Measurements from ENCODE around the gene OLIG1. TPM values are rescaled to one million over a fixed set of nuclear protein-coding genes. Genes with fewer than 3 reads are reported as not detected.

Gene OLIG1
- total and polyA plus RNA-seq, 2 of the 4 experiments (the other 2 are of a cell fraction): not detected

DNA sequence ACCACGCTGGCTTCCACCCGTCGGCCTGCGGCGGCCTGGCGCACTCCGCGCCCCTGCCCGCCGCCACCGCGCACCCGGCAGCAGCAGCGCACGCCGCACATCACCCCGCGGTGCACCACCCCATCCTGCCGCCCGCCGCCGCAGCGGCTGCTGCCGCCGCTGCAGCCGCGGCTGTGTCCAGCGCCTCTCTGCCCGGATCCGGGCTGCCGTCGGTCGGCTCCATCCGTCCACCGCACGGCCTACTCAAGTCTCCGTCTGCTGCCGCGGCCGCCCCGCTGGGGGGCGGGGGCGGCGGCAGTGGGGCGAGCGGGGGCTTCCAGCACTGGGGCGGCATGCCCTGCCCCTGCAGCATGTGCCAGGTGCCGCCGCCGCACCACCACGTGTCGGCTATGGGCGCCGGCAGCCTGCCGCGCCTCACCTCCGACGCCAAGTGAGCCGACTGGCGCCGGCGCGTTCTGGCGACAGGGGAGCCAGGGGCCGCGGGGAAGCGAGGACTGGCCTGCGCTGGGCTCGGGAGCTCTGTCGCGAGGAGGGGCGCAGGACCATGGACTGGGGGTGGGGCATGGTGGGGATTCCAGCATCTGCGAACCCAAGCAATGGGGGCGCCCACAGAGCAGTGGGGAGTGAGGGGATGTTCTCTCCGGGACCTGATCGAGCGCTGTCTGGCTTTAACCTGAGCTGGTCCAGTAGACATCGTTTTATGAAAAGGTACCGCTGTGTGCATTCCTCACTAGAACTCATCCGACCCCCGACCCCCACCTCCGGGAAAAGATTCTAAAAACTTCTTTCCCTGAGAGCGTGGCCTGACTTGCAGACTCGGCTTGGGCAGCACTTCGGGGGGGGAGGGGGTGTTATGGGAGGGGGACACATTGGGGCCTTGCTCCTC lies 42.3 kb upstream of the OLIG1 start:
- no peaks in the 10 kb centered on the region for H3K4me1 ChIP-seq (ENCODE audit: control insufficient read depth, insufficient read depth, low read length)
- peaks cover 99% of the 10 kb centered on the region for H3K27me3 ChIP-seq (ENCODE audit: control insufficient read depth, insufficient read depth, low read length)
- no peak overlapping the region for H2BK5ac ChIP-seq (ENCODE audit: low read depth, low read length, poor library complexity, severe bottlenecking)
- no peak overlapping the region for H4K8ac ChIP-seq (ENCODE audit: low read depth in 2 of 2, low read length in 2 of 2)
- H2BK15ac ChIP-seq (ENCODE audit: low read depth, low read length): no peak overlapping the region
- H3K4ac ChIP-seq (ENCODE audit: low read depth, low read length): no peak overlapping the region
- H3K4me2 ChIP-seq (ENCODE audit: low read depth, low read length): no peak overlapping the region
- no peak overlapping the region for H4K5ac ChIP-seq (ENCODE audit: low read depth, low read length)
- H3K9me3 ChIP-seq (ENCODE audit: control insufficient read depth, insufficient read depth, low read length): peaks cover 10% of the 10 kb centered on the region
- no peak overlapping the region for H3K18ac ChIP-seq (ENCODE audit: low read depth, low read length)
- no TSS peak for BruUV-seq (replicated peaks)
- no peak overlapping the region for H3K23ac ChIP-seq (ENCODE audit: low read depth, low read length)
- dilution Hi-C loops (cut with HindIII; ENCODE audit: low sequenced_read_pairs, unreplicated experiment) (no loop called here), in situ Hi-C loops (cut with MboI; ENCODE audit: low sequenced_read_pairs) (no loop called here), intact Hi-C loops (cut with micrococcal nuclease) (no loop called here)
- no peak overlapping the region for H3K56ac ChIP-seq (ENCODE audit: extremely low read depth, insufficient read depth, low read length)
- no peak overlapping the region for H3K14ac ChIP-seq (replicated peaks; ENCODE audit: low read depth, low read length)
- CTCF ChIA-PET: no interaction called here
- WGBS, 2 experiments (ENCODE audit: extremely low coverage in 2 of 2, insufficient read length in 1 of 2): 2% methylated on average over 18 of the region's 85 CpGs; no CpG with 5 or more reads in 1 of the 2 experiments
- H2AK9ac ChIP-seq (replicated peaks; ENCODE audit: low read depth, low read length, poor library complexity): no peak overlapping the region
- peaks cover 3% of the 10 kb centered on the region; the same call in 1 of the 2 replicates for H4K20me1 ChIP-seq (ENCODE audit: insufficient read depth, low read length)
- DNase-seq (no peak), ATAC-seq (ENCODE audit: low read depth) (no peak)
- no peaks in the 10 kb centered on the region for H3K79me1 ChIP-seq (ENCODE audit: low read depth in 1 of 2, low read length in 2 of 2)
- POLR2A ChIA-PET (ENCODE audit: unreplicated experiment): no interaction called here
- no peak overlapping the region for H3K9ac ChIP-seq (ENCODE audit: low read depth, low read length)
- H2AFZ ChIP-seq (replicated peaks; ENCODE audit: low read length, poor library complexity): no peak overlapping the region
- H4K91ac ChIP-seq (ENCODE audit: insufficient read depth, low read depth, low read length): no peak overlapping the region
- H3K9me1 ChIP-seq (ENCODE audit: insufficient read depth, low read length): no peaks in the 10 kb centered on the region
- no peak overlapping the region for H2BK120ac ChIP-seq (ENCODE audit: low read depth, low read length)
- no peak overlapping the region for H2BK20ac ChIP-seq (ENCODE audit: low read depth, low read length)
- no peak overlapping the region for H2AK5ac ChIP-seq (ENCODE audit: low read depth, low read length)
- no peaks in the 10 kb centered on the region for H3K36me3 ChIP-seq (ENCODE audit: control insufficient read depth, insufficient read depth, low read length)
- no peak overlapping the region for H3K4me3 ChIP-seq (ENCODE audit: insufficient read depth, low read depth, low read length)
- H3K27ac ChIP-seq (ENCODE audit: insufficient read depth, low read length): no peak overlapping the region
- TF ChIP-seq SMC3 (IDR thresholded peaks at IDR 0.05; ENCODE audit: low read depth, low read length): no peak
- TF ChIP-seq USF2 (IDR thresholded peaks at IDR 0.05; ENCODE audit: low read depth, low read length): no peak
- TF ChIP-seq MAFK (IDR thresholded peaks at IDR 0.05; ENCODE audit: low read depth, low read length): no peak
- TF ChIP-seq RCOR1 (IDR thresholded peaks at IDR 0.05; ENCODE audit: insufficient replicate concordance, low read length): no peak
- no peak for TF ChIP-seq RAD21 (IDR thresholded peaks at IDR 0.05; ENCODE audit: low read length)
- no peak for TF ChIP-seq CEBPB (IDR thresholded peaks at IDR 0.05; ENCODE audit: low read depth, low read length)
- no peak for TF ChIP-seq MAZ (IDR thresholded peaks at IDR 0.05; ENCODE audit: borderline replicate concordance, low read depth, low read length)
- TF ChIP-seq MXI1 (IDR thresholded peaks at IDR 0.05; ENCODE audit: borderline replicate concordance, low read depth, low read length): no peak
- no peak for TF ChIP-seq POLR2A (IDR thresholded peaks at IDR 0.05; ENCODE audit: low read depth, low read length)
- TF ChIP-seq, protein P1, sequence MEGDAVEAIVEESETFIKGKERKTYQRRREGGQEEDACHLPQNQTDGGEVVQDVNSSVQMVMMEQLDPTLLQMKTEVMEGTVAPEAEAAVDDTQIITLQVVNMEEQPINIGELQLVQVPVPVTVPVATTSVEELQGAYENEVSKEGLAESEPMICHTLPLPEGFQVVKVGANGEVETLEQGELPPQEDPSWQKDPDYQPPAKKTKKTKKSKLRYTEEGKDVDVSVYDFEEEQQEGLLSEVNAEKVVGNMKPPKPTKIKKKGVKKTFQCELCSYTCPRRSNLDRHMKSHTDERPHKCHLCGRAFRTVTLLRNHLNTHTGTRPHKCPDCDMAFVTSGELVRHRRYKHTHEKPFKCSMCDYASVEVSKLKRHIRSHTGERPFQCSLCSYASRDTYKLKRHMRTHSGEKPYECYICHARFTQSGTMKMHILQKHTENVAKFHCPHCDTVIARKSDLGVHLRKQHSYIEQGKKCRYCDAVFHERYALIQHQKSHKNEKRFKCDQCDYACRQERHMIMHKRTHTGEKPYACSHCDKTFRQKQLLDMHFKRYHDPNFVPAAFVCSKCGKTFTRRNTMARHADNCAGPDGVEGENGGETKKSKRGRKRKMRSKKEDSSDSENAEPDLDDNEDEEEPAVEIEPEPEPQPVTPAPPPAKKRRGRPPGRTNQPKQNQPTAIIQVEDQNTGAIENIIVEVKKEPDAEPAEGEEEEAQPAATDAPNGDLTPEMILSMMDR (conservative IDR thresholded peaks at IDR 0.05; ENCODE audit: low read depth, low read length): no peak
- TF ChIP-seq BHLHE40 (IDR thresholded peaks at IDR 0.05; ENCODE audit: low read depth, low read length): no peak
- TF ChIP-seq RFX5 (IDR thresholded peaks at IDR 0.05; ENCODE audit: low read depth, low read length): no peak
- no peak for TF ChIP-seq CHD1 (IDR thresholded peaks at IDR 0.05; ENCODE audit: low read depth, low read length)
- TF ChIP-seq NFE2L2 (IDR thresholded peaks at IDR 0.05; ENCODE audit: low read depth, low read length): no peak
- no peak for TF ChIP-seq FOS (IDR thresholded peaks at IDR 0.05; ENCODE audit: low read depth, low read length)
